Measurements from ENCODE around the gene WFDC12.

WFDC12 gene

DNA sequence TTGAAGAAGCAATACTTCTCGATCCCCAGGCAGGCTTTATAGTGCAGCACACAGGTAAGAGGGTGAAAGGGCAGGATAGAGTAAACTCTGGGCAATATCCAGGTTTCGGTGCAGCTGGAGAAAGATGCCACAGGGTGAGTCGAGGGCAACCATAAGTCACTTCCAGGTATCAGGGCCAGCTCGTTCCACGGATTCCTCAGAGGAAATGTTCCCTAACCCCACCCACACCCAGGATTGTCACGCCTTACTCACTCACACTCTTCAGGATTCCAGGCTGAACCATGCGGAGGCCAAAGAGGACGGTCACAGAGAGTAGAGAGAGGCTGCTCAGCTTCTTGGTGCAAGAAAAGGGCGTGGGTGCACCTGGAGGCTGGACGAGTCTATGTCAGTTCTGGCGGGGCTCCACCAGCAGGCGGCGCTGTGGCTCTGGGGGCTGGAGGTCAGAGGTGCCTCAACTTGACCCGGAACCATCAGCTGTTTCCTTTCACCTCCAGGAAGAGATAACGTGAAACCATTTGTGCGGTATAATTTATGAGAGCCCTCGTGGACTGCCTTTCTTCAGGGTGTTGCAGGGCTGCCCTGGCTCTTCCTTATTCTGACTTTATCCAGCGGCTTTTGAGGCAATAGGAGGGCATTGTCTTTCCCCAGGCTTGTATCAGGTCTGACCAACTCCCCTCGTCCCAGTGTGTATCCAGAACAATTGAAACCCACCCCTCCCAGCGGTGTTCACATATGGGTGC, 14.5 kb upstream of the WFDC12 start:
- H3K36me3 ChIP-seq (replicated peaks), result no peaks in the 10 kb centered on the region
- H3K9me3 ChIP-seq, result no peaks in the 10 kb centered on the region
- H3K4me3 ChIP-seq, result no peak overlapping the region
- no peaks in the 10 kb centered on the region for H3K4me1 ChIP-seq
- H3K27me3 ChIP-seq (ENCODE audit: low read depth), result peaks cover under 1% of the 10 kb centered on the region; the same call in 1 of the 2 replicates
- in situ Hi-C loops (cut with MboI; ENCODE audit: low sequenced_read_pairs), result no loop called here
- DNase-seq (ENCODE audit: low spot score in 2 of 2), result peak; percentile 5 to 83

DNA sequence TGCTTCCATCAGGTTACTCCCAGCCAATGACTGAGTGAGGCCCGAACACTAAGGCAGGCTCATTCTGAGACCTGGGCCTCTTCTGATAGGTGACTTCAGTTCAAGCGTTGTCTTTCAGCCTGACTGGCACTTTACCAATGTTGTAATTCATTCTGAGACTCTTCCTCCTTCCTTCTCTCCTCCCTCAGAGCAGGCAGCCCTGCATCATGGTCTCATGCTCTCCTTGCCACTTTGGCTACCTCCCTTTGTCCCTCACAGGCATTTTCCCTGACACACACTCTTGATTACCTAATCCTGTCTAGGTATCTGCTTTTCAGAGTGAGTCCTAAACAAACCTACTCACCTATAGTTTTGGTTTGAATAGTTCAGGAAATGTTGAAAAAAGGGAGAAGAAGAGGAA, 12.6 kb upstream of the WFDC12 start:
- in situ Hi-C loops (cut with MboI; ENCODE audit: low sequenced_read_pairs), result no loop called here
- Histone ChIP-seq H3K36me3 (replicated peaks) (no peaks in the 10 kb centered on the region), H3K9me3 (no peaks in the 10 kb centered on the region), H3K4me1 (no peaks in the 10 kb centered on the region), H3K27me3 (ENCODE audit: low read depth) (no peaks in the 10 kb centered on the region), H3K4me3 (no peak overlapping the region)
- DNase-seq (ENCODE audit: low spot score in 2 of 2), result no peak

DNA sequence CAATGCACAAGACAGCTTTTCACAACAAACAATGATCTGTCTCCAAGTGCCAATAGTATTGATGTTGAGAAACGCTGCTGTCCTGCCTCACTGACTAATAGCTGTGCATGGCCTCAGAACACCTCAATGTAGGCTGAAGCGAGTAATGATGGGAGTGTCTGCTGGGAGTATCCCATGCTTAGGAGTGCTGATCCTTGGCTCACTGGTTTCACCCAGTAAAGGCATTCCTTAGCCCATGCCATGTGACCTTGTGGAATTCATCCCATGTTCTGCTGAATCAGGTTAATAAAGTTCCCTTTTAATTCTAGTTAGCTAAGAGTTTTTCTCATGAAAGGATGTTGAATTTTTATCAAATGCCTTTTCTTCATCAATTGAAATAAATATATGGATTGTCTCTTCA, 3.8 kb upstream of the WFDC12 start:
- DNase-seq (ENCODE audit: low spot score in 2 of 2), result no peak
- Histone ChIP-seq H3K27me3 (ENCODE audit: low read depth) (peaks cover 4% of the 10 kb centered on the region; the same call in 1 of the 2 replicates), H3K4me3 (no peak overlapping the region), H3K9me3 (no peaks in the 10 kb centered on the region), H3K36me3 (replicated peaks) (no peaks in the 10 kb centered on the region), H3K4me1 (no peaks in the 10 kb centered on the region)
- in situ Hi-C loops (cut with MboI; ENCODE audit: low sequenced_read_pairs), result no loop called here

DNA sequence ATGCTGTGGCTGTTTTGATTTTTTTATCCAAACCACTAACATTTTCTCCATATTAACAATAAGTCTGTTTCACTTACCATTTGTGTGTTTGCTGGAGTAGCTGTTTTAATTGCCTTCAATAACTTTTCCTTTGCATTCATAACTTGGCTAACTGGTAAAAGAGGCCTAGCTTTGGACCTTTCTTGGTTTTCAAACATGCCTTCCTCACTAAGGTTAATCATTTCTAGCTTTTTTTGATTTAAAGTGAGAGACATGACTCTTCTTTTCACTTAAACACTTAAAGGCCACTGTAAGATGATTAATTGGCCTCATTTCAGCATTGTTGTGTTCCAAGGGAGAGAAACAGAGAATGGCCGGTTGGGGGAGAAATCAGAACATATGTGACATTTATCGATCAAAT, 2.9 kb downstream of the WFDC12 start:
- no peak for DNase-seq (ENCODE audit: low spot score in 2 of 2)
- peaks cover 14% of the 10 kb centered on the region for H3K27me3 ChIP-seq (ENCODE audit: low read depth)
- no peaks in the 10 kb centered on the region for H3K4me1 ChIP-seq
- H3K4me3 ChIP-seq, result no peak overlapping the region
- in situ Hi-C loops (cut with MboI; ENCODE audit: low sequenced_read_pairs), result no loop called here
- no peaks in the 10 kb centered on the region for H3K9me3 ChIP-seq
- no peaks in the 10 kb centered on the region for H3K36me3 ChIP-seq (replicated peaks)

DNA sequence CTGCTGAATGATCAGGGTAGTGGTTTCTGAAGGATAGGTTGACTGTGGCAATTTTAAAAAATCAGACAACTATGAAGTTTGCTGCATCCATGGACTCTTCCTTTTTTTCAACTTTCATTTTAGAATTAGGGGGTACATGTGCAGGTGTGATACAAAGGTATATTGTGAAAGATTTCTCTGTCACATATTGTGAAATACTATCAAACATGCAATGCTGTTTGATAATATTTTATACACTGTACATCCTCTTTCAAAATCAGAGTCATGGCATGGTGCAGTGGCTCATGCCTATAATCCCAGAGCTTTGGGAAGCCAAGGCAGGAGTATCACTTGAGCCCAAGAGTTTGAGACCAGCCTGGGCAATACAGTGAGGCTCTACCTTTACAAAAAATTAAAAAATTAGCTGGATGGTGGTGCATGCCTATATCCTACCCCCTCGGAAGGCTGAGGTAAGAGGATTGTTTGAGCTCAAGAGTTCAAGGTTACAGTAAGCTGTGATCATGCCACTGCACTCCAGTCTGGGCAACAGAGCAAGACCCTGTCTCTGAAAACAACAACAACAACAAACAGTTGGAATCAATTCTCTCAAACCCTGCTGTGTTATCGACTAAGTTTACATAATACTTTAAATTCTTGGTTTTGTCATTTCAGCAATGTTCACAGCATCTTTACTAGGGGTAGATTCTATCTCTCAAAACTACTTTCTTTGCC, 4.6 kb downstream of the WFDC12 start:
- peaks cover 13% of the 10 kb centered on the region for H3K27me3 ChIP-seq (ENCODE audit: low read depth)
- H3K9me3 ChIP-seq, result no peaks in the 10 kb centered on the region
- H3K4me3 ChIP-seq, result no peak overlapping the region
- in situ Hi-C loops (cut with MboI; ENCODE audit: low sequenced_read_pairs), result no loop called here
- DNase-seq (ENCODE audit: low spot score in 2 of 2), result no peak
- H3K36me3 ChIP-seq (replicated peaks), result no peaks in the 10 kb centered on the region
- no peaks in the 10 kb centered on the region for H3K4me1 ChIP-seq

DNA sequence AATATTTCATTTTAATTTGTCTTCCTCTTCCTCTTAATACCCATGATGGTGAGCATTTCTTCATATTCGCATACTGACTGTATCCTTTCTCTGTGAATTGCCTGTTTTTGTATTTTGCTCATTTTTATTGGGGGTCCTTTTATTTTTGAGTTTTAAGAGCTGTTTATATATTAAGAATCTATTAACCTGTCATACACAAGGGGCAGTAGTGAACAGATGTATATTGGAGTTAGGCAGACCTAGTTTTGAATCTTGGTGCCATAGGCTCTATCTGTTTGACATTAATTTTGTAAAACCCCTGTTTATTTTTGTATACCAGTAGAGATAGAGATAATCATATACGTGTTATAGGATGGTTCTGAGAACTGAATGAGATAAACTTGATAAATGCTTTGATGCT, 6.2 kb downstream of the WFDC12 start:
- Histone ChIP-seq H3K27me3 (ENCODE audit: low read depth) (peaks cover 9% of the 10 kb centered on the region), H3K4me1 (no peaks in the 10 kb centered on the region), H3K36me3 (replicated peaks) (no peaks in the 10 kb centered on the region), H3K9me3 (no peaks in the 10 kb centered on the region), H3K4me3 (no peak overlapping the region)
- in situ Hi-C loops (cut with MboI; ENCODE audit: low sequenced_read_pairs), result no loop called here
- no peak for DNase-seq (ENCODE audit: low spot score in 2 of 2)

DNA sequence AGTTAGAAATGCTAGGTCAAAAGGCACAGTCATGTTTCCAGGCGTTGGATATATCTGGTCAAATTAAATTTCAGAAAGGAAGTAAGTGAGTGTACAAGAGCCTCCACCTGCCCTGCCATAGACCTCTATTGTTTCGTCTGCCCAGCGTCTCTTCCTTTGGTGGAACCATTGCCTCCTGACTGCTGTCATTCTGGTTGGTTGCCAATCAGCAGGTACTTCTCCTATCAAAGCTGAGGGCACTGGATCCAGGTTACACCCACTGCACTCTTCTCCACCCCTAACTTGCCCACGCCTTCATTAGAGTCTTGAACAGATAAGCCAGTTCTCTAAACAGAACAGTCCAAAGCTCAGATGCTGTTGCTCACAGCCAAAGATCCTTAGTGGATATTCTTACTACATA, 6.7 kb downstream of the WFDC12 start:
- no peak for DNase-seq (ENCODE audit: low spot score in 2 of 2)
- Histone ChIP-seq H3K9me3 (no peaks in the 10 kb centered on the region), H3K27me3 (ENCODE audit: low read depth) (peaks cover 8% of the 10 kb centered on the region; the same call in 1 of the 2 replicates), H3K4me1 (no peaks in the 10 kb centered on the region), H3K4me3 (no peak overlapping the region), H3K36me3 (replicated peaks) (no peaks in the 10 kb centered on the region)
- in situ Hi-C loops (cut with MboI; ENCODE audit: low sequenced_read_pairs), result no loop called here

DNA sequence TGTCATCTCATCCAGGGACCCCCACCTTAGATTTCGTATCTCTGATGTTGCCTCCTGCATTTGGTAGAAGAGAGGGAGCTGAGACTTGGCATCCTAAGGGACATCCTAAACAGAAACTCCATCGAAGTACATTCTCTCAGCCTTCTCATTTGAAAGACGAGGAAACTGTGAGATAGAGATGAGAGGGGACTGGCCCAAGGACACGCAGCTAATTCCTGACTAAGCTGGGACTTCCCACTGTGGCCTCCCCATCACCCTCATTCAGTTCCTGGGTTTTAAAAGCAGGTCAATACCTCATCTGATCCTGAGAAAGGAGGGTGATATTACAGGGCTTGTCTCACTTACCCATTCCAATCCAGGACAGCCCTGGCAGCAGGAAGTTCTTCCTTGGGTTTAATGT, 8.4 kb downstream of the WFDC12 start:
- H3K4me3 ChIP-seq, result no peak overlapping the region
- in situ Hi-C loops (cut with MboI; ENCODE audit: low sequenced_read_pairs), result no loop called here
- no peaks in the 10 kb centered on the region for H3K36me3 ChIP-seq (replicated peaks)
- H3K27me3 ChIP-seq (ENCODE audit: low read depth), result peaks cover 4% of the 10 kb centered on the region; the same call in 1 of the 2 replicates
- no peaks in the 10 kb centered on the region for H3K4me1 ChIP-seq
- no peak for DNase-seq (ENCODE audit: low spot score in 2 of 2)
- H3K9me3 ChIP-seq, result no peaks in the 10 kb centered on the region

DNA sequence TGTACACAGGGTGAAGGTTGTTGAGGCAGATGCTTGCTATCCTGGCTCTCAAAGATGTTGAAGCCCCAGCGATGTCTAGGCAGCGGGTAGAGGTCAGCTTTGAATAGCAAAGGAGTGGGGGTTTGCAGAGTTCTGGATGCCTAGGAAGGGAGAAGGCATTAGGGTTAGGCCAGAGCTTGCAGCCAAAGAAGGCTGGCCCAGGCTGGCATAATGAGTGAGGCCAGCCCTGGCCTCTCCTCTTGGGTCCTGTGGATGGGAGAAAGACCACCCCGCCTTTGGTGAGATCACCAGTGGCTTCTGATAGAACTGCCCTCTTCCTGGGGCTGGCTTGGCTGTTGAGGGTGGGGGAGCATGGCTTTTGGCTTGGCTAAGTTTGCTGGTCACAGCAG, 8.9 kb downstream of the WFDC12 start:
- in situ Hi-C loops (cut with MboI; ENCODE audit: low sequenced_read_pairs), result no loop called here
- no peak overlapping the region for H3K4me3 ChIP-seq
- peaks cover 3% of the 10 kb centered on the region; the same call in 1 of the 2 replicates for H3K27me3 ChIP-seq (ENCODE audit: low read depth)
- H3K9me3 ChIP-seq, result no peaks in the 10 kb centered on the region
- no peak for DNase-seq (ENCODE audit: low spot score in 2 of 2)
- no peaks in the 10 kb centered on the region for H3K36me3 ChIP-seq (replicated peaks)
- H3K4me1 ChIP-seq, result no peaks in the 10 kb centered on the region

DNA sequence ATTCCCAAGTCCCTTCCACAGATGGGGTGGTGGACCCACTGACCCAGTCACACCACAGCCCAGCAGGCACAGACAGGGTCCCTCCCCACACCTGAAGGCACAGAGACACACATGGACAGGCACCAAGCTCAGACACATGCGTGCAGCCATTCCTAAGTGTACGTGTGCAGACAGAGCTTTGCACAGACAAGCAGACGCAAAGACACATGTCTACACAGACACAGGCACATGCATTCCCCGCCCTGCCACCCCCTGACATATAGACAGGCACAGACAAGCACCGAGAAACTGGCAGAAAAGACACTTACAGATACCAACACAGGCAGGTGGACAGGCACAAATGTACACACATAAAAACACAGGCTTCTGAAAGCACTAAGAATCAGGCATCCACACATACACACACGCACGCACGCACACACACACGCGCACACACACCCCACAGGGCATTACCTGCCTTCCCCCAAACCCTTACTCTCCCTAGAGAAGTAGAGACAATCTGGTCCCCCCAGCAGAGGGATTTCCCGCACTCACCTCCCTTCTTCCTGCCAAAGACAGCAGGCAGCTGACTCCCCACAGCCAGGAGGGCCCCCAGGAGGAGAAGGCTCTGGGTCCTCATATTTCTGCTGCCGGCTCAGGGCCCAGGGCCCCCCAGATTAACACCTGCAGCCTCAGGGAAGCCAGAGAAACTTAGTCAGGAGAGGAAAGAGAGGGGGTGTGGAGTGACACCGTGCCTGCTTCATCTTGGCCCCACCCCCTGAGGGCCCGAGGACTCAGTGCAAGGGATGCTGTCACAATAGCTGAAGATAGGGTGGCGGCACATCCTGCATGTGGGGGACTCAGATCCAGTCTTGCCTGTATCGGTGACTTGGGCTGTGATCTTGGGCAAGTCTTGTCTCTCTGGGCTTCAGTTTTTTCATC, 9.5 kb downstream of the WFDC12 start, which contains the start of gene WFDC5:
Gene WFDC5 (minus strand): TSS at position 710 of the 921 bp plus-strand sequence. CDS start 91 bp downstream, at position 619.
- DNase-seq (ENCODE audit: low spot score in 2 of 2), result no peak
- Histone ChIP-seq H3K4me1 (no peaks in the 10 kb centered on the region), H3K9me3 (no peaks in the 10 kb centered on the region), H3K27me3 (ENCODE audit: low read depth) (peaks cover 3% of the 10 kb centered on the region; the same call in 1 of the 2 replicates), H3K36me3 (replicated peaks) (no peaks in the 10 kb centered on the region), H3K4me3 (no peak within 1 kb of the TSS)
- in situ Hi-C loops (cut with MboI; ENCODE audit: low sequenced_read_pairs), result no loop called here

DNA sequence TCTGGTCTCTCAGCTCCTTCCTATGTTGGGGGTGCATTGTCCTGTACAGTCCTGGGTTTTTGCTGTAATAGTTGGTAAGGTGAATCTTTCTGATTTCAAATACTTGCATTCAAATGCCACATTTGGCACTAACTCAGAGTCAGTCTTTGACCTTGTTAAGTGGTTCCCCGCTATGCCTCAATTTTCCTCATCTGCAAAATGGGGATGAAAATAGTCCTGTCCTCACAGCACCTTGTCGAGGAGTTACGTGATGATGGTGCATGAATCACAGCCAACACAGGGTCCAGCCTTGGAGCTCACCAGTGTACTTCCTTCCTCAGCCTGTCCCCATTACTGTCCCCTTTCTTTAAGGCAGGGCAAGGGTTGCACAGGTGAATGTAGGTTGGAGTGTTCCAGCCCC, 10.4 kb downstream of the WFDC12 start:
- no peaks in the 10 kb centered on the region for H3K9me3 ChIP-seq
- no peak for DNase-seq (ENCODE audit: low spot score in 2 of 2)
- H3K4me3 ChIP-seq, result no peak overlapping the region
- no peaks in the 10 kb centered on the region for H3K36me3 ChIP-seq (replicated peaks)
- no peaks in the 10 kb centered on the region for H3K4me1 ChIP-seq
- in situ Hi-C loops (cut with MboI; ENCODE audit: low sequenced_read_pairs), result no loop called here
- H3K27me3 ChIP-seq (ENCODE audit: low read depth), result peaks cover 3% of the 10 kb centered on the region; the same call in 1 of the 2 replicates

DNA sequence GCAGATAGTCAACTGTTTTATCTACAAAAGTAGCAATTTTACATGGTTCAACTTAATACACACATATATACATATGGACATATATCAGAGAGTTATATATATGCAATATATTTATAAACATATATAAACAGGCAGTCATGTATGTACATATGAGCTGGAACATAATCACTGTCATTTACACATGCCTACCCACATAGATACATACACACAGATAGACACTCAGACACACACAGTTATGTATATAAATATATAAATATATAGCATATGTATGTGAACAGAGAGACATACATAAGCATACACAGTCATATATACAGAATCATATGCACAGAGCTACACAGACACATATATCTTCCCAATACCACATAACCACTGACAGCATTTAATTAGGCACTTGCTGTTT, 11.5 kb downstream of the WFDC12 start:
- in situ Hi-C loops (cut with MboI; ENCODE audit: low sequenced_read_pairs), result no loop called here

DNA sequence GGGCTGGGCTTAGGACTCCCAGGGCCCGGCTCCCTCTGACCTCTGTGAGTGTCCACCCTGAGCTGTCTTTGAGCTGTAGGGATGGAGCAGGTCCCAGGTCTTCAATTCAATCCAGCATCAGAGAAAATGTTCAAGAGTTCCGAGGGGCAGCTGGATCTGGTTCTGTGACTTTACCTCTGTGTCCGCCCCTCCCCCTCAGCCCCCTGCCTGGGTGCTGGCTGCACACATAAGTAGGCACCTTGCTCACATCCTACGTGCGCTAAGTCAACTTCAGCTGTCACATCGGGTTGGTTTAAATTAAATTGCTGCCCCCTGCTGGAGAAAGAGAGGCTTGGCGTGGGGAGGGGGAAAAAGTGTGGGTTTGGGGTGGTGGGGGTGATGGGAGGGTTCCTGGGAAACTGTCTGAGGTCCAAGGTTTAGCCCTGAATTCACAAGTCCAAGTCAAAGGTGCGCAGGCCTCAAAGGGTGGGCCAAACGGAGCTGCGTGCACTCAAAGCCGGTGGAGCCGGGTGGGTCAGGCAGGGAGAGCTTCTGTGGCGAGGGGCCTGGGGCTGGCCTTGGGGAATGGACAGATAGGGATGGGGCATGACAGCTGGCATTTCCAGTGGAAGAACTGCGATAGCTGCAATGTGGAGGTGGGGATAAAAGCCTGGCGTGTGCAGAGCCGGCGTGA, 12.3 kb downstream of the WFDC12 start:
- peak in 1 of 2 experiments; percentile 42 for DNase-seq (ENCODE audit: low spot score in 2 of 2)
- Histone ChIP-seq H3K36me3 (replicated peaks) (no peaks in the 10 kb centered on the region), H3K9me3 (no peaks in the 10 kb centered on the region), H3K4me3 (no peak overlapping the region), H3K4me1 (no peaks in the 10 kb centered on the region), H3K27me3 (ENCODE audit: low read depth) (no peaks in the 10 kb centered on the region)
- in situ Hi-C loops (cut with MboI; ENCODE audit: low sequenced_read_pairs), result no loop called here

More for the DNA sequence above, 11.5 kb downstream of the WFDC12 start:
- Histone ChIP-seq H3K9me3 (no peaks in the 10 kb centered on the region), H3K36me3 (replicated peaks) (no peaks in the 10 kb centered on the region), H3K27me3 (ENCODE audit: low read depth) (peaks cover 3% of the 10 kb centered on the region; the same call in 1 of the 2 replicates), H3K4me3 (no peak overlapping the region), H3K4me1 (no peaks in the 10 kb centered on the region)
- DNase-seq (ENCODE audit: low spot score in 2 of 2), result no peak
